ENCODE results near the gene PRKACB.
A peak's percentile ranks its signal among the peaks of the same experiment; 100 is the strongest.
"Not testable (repeated sequence)": the region's sequence is repeated elsewhere in the genome, so short reads cannot be mapped to it uniquely, and the experiment has no call there.

PRKACB gene

DNA sequence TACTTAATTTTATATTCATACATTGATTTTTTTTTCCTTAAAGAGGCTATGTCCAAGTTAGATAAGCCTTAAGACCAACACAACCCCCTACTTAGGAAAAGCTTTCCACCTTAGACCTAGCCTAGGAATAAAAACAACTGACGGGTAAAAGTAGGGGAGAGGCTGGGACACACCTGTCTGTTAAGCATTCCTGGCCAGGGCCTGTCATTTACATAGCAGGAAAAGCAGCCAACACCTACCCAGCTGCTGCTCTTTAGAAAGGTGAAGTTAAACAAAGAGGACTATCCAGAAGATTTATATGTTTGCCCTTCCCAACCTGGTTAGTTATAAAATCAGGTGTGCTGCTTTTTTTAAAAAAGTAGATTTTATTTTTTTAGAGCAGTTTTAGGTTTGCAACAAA is 128.3 kb downstream of the PRKACB start:
- peak; percentile 82 for DNase-seq

DNA sequence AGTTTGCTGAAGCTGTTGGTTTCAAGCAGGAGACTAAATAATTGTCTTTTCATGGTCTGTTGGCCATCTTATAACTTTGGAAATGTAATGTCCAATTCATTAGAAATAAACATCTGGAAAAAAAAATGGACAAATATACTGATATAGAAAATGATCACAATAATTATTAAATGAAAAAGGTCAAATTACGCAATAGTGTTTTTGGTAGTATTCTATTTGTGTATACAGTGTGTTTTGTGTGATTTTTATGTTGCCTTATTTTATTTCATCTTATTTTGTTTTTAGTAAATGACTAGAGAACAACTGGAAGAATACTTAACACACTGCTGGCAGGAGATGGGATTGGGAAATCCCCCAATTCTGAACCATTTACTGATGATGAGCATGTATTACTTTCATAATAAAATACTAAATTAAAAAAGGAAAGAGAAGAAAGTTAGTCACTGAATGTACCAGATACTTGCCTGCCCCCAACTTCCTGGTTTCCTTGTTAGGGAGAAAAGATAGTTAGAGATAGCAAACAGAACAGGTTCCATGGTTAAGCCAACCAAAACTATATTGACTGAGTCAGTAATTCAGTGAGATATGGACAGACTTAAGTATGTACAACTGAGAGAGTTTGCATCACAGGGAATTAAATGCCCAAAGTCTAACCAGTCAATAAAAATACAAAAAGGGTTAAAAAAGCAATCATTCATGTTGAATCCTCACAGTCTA is 133.4 kb downstream of the PRKACB start:
- DNase-seq = no peak

DNA sequence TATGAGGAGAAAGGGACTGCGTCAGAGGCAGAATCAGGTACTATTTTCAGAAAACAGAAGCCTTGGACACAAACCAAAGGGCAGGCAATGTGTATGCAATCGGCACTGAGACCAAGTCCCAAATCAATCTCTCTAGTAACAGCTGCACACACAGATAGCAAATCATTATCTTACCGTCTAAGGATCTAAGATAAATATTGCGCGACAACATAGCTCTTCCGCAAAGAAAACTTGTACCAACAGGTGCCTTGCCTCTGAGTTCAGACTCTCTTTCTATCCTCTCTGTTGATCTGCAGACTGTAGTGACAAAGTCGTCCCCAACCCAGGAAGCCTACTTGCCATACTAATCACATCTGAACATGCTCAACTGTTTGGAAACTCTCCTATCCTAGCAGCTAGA is 134.8 kb downstream of the PRKACB start:
- no peak for DNase-seq

DNA sequence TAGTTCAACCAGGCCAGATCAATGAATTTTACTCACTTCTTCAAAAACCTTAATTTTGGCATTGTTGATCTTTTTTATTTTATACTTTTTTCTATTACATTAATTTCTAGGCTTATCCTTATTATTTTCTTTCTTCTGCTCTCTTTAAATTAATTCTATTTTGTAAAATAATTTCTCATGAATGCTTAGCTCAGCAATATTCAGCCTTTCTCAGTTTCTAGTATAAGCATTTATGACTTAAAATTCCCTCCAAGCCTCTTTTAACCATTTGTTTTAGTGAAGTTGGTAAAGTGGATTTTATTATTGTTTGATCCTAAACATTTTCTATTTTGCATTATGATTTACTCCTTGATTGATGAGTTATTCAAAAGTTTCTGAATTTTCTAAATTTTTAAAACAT is 136.8 kb downstream of the PRKACB start:
- DNase-seq = no peak

DNA sequence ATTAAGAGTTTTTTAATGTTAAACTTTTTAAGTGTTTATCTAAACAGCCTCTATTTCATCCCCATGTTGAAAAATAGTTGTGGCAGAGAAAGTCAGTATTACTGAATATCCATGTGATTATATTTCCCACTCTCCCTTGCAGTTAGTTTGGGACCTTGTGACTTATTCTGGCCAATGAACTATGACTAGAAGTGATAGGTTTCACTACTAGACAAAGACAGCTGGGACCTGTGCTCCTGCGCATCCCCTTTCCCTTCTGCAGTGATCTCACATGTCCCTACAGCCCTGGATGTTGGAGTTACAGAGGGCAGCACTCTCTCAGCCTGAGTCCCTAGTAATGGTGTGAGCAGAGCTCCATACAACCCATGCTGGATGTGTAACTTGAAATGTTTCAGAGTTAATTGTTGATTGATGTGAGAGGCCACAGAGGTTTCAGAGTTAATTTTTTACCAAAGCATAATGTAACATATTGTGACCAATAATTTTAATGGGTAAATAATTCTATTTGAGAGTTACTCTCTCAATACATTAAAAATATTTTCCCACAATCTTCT is 138.8 kb downstream of the PRKACB start:
- DNase-seq = no peak

DNA sequence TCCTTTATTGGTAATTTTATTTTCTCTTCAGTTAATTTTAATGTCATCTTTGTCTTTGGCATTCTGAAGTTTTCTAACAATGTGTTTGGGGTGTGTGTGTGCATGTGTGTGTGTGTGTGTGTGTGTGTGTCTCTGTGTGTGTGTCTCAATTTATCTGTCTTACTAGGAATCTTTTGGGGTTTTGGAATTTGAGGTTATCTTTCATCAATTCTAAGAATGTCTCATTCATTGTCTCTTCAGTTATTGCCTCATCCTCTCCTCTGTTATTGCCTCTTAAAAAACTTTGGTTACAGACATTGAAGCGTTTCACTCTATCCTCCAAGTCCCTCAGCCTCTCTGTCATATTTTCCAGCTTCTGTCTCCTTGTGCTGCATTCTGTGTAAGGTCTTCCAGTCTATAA is 139.3 kb downstream of the PRKACB start:
- DNase-seq = no peak

DNA sequence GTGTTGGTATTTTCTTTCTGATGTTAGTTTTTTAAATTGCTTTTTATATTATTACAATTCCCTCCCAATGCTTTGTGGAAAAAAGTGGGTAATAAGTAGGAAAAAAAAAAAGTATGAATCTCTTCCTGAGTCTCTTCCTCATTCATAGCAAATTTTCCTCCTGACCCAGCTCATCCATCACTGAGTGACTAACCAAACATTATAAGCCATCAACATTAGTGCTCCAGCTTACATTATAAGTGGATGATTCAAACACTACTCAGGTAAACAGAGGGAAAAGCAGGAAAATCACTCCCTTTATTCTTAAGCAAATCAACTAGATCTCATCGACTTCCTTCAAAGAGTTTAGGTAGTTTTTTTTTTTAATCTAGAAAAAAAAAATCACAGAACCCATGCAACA is 142.0 kb downstream of the PRKACB start:
- DNase-seq = no peak

DNA sequence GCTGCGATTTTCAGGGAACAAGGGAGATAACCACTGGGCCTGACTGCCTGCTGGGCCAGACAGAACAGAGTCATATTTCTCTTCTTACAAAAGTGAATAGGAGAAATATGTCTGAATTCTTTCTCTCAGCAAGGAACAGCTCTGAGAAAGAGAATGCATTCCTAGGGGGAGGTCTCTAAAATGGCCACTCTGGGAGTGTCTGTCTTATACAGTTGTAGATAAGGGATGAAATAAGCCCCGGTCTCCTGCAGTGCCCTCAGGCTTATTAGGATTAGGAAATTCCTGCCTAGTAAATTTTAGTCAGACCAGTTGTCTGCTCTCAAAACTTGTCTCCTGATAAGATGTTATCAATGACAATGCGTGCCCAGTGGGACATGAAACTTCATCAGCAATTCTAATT is 143.3 kb downstream of the PRKACB start:
- DNase-seq = not testable (repeated sequence)
